CD14-positive monocyte (primary cell): ENCODE results near the gene FRZB. TPM values are rescaled to one million over a fixed set of nuclear protein-coding genes. Genes with fewer than 3 reads are reported as not detected.

ENCODE experiments used
- DNase-seq, 3 donors: peaks; one replicate each; pipeline ENCODE4 v3.0.0-alpha.2; 2011 to 2022
- H2AFZ ChIP-seq: 2 replicates; pipeline ENCODE4 v1.6.0; 2012; ENCODE audit warnings: mild to moderate bottlenecking, low read depth, low read length, inconsistent platforms; ENCODE audit not compliant: insufficient read depth, poor library complexity, severe bottlenecking
- H3K27ac ChIP-seq, 2 donors: 1 replicate in 1 of 2; 2 replicates in 1 of 2; pipeline ENCODE4 v1.5.1; 2012 to 2013; ENCODE audit warnings: low read length in 2 of 2, control low read depth in 1 of 2, inconsistent platforms in 1 of 2, low read depth in 1 of 2, mild to moderate bottlenecking in 1 of 2
- H3K27me3 ChIP-seq, 2 donors: one replicate each; pipeline versions ENCODE4 v1.6.0 to v1.6.1; 2011 to 2013; ENCODE audit warnings: low read length in 2 of 2; ENCODE audit not compliant: control insufficient read depth in 2 of 2, insufficient read depth in 2 of 2
- H3K36me3 ChIP-seq, 2 donors: replicated peaks in 1 of 2; 1 replicate in 1 of 2; 2 replicates in 1 of 2; pipeline versions ENCODE4 v1.5.1 to v1.6.1; 2012 to 2013; ENCODE audit warnings: low read length in 2 of 2, control low read depth in 1 of 2, inconsistent platforms in 1 of 2, mild to moderate bottlenecking in 1 of 2; ENCODE audit not compliant: insufficient read depth in 2 of 2, control insufficient read depth in 1 of 2
- H3K4me1 ChIP-seq, 2 donors: 1 replicate in 1 of 2; 2 replicates in 1 of 2; pipeline versions ENCODE4 v1.5.1 to v1.6.1; 2012 to 2013; ENCODE audit warnings: low read length in 2 of 2, control low read depth in 1 of 2, inconsistent platforms in 1 of 2, mild to moderate bottlenecking in 1 of 2, moderate library complexity in 1 of 2; ENCODE audit not compliant: insufficient read depth in 2 of 2, control insufficient read depth in 1 of 2
- H3K4me2 ChIP-seq: replicated peaks from 2 replicates; pipeline ENCODE3; 2012; ENCODE audit warnings: low read length, moderate library complexity, mild to moderate bottlenecking; ENCODE audit not compliant: poor library complexity, severe bottlenecking; ENCODE audit errors: extremely low read depth
- H3K4me3 ChIP-seq, 3 experiments: fragments of 200-600 bp in 1 of 3; sonication (generic) in 1 of 3; replicated peaks in 1 of 3; 1 replicate in 2 of 3; 2 replicates in 1 of 3; pipeline ENCODE4 v1.5.1; 2011 to 2013; ENCODE audit warnings: low read length in 3 of 3, mild to moderate bottlenecking in 3 of 3, control low read depth in 2 of 3, low read depth in 2 of 3, inconsistent platforms in 1 of 3, moderate library complexity in 1 of 3
- H3K79me2 ChIP-seq: 2 replicates; pipeline ENCODE4 v1.6.0; 2012; ENCODE audit warnings: mild to moderate bottlenecking, control low read depth, inconsistent platforms, low read length, moderate library complexity; ENCODE audit not compliant: insufficient read depth
- H3K9ac ChIP-seq: 2 replicates; pipeline ENCODE4 v1.6.0; 2017; ENCODE audit warnings: low read length, mild to moderate bottlenecking; ENCODE audit not compliant: insufficient read depth, poor library complexity, severe bottlenecking
- H3K9me3 ChIP-seq, 2 donors: replicated peaks in 1 of 2; 1 replicate in 1 of 2; 2 replicates in 1 of 2; pipeline versions ENCODE4 v1.5.1 to v1.6.1; 2012 to 2013; ENCODE audit warnings: low read length in 2 of 2, control low read depth in 1 of 2; ENCODE audit not compliant: control insufficient read depth in 1 of 2, insufficient read depth in 1 of 2
- H4K20me1 ChIP-seq: 2 replicates; pipeline ENCODE4 v1.6.0; 2012; ENCODE audit warnings: mild to moderate bottlenecking, low read length, control low read depth, moderate library complexity; ENCODE audit not compliant: insufficient read depth
- H3K27ac Mint-ChIP-seq, 7 donors: one replicate each; pipeline ENCODE4 v1.8.0; 2020; ENCODE audit warnings: mild to moderate bottlenecking in 7 of 7, mixed read lengths in 7 of 7, moderate library complexity in 6 of 7, inconsistent platforms in 2 of 7
- H3K27me3 Mint-ChIP-seq, 3 donors: one replicate each; pipeline ENCODE4 v1.8.0; 2021 to 2022; ENCODE audit warnings: low read depth in 3 of 3, mild to moderate bottlenecking in 3 of 3, mixed read lengths in 3 of 3, moderate library complexity in 3 of 3, inconsistent platforms in 1 of 3
- H3K36me3 Mint-ChIP-seq, 2 donors: one replicate each; pipeline ENCODE4 v1.8.0; 2020; ENCODE audit warnings: mixed read lengths in 2 of 2, inconsistent platforms in 1 of 2, mild to moderate bottlenecking in 1 of 2
- H3K4me1 Mint-ChIP-seq: one replicate; pipeline ENCODE4 v1.8.0; 2020; ENCODE audit warnings: mild to moderate bottlenecking, mixed read lengths
- H3K4me3 Mint-ChIP-seq, 2 donors: one replicate each; pipeline ENCODE4 v1.8.0; 2020; ENCODE audit warnings: mild to moderate bottlenecking in 2 of 2, mixed read lengths in 2 of 2, moderate library complexity in 1 of 2
- H3K9me3 Mint-ChIP-seq, 7 donors: one replicate each; pipeline ENCODE4 v1.8.0; 2020 to 2022; ENCODE audit warnings: mixed read lengths in 7 of 7, mild to moderate bottlenecking in 6 of 7, moderate library complexity in 6 of 7, inconsistent platforms in 2 of 7
- WGBS: methylation state at CpG from one replicate; pipeline ENCODE4 v1.1.5; 2013; ENCODE audit warnings: missing lambda C conversion rate; ENCODE audit not compliant: insufficient coverage; 5-methylcytosine and 5-hydroxymethylcytosine counted together
- intact Hi-C, 2 donors: fragments of 100-400 bp; cut with micrococcal nuclease; formaldehyde crosslinking; loops; one replicate each; pipeline versions ENCODE4 v1.15.0 to v1.15.1; 2023
- polyA plus RNA-seq, 3 donors: library from polyadenylated mRNA; depleted of rRNA in 1 of 3; unstranded in 2 of 3; stranded (reverse) in 1 of 3; fragments of 300-500 nt in 2 of 3; fragments of >200 nt in 1 of 3; fragmentation: Illumina TruSeq in 2 of 3; gene quantifications; 1 replicate in 2 of 3; 2 replicates in 1 of 3; pipeline ENCODE4 v1.2.3, GENCODE V29; 2012 to 2021
- TF ChIP-seq, protein P1 (sequence below): fragments of 200-600 bp; IDR thresholded peaks from one replicate; pipeline ENCODE4 v1.8.0; 2022; ENCODE audit warnings: antibody characterized with exemption, mild to moderate bottlenecking

The FRZB gene
- polyA plus RNA-seq, 3 donors: not detected

DNA sequence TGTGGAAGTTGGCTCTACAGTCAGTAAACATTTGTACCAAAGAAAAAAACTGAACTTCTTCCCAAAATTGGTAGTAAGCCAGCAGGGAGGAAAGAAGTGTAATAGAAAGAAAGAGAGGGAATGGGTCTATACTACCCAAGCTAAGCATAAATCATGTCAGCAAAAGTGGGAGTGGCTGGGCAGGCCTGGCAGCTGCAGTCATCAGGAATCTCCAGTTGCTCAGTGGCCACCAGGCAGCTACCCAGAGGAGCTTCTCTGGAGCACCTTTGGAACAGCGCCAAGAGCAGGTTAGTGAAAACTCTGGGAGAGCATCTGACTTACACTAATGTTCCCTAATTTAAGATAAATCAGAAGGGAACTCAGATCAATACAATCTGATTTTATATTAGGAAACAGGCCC is 14.3 kb downstream of the FRZB start:
- H3K4me2 ChIP-seq: no peak overlapping the region
- no peaks in the 10 kb centered on the region for H3K27me3 ChIP-seq
- no peak overlapping the region for H3K4me3 ChIP-seq
- no peak overlapping the region for H2AFZ ChIP-seq
- Mint-ChIP-seq H3K4me1 (no peaks in the 10 kb centered on the region), H3K4me3 (no peak overlapping the region), H3K27ac (no peak overlapping the region), H3K27me3 (peaks cover 0 to 5% (median 0%) of the 10 kb centered on the region in 3 donors), H3K36me3 (no peaks in the 10 kb centered on the region), H3K9me3 (peaks cover 0 to 6% (median 2%) of the 10 kb centered on the region in 7 donors)
- intact Hi-C loops: no loop called here
- DNase-seq: no peak
- TF ChIP-seq, protein P1, sequence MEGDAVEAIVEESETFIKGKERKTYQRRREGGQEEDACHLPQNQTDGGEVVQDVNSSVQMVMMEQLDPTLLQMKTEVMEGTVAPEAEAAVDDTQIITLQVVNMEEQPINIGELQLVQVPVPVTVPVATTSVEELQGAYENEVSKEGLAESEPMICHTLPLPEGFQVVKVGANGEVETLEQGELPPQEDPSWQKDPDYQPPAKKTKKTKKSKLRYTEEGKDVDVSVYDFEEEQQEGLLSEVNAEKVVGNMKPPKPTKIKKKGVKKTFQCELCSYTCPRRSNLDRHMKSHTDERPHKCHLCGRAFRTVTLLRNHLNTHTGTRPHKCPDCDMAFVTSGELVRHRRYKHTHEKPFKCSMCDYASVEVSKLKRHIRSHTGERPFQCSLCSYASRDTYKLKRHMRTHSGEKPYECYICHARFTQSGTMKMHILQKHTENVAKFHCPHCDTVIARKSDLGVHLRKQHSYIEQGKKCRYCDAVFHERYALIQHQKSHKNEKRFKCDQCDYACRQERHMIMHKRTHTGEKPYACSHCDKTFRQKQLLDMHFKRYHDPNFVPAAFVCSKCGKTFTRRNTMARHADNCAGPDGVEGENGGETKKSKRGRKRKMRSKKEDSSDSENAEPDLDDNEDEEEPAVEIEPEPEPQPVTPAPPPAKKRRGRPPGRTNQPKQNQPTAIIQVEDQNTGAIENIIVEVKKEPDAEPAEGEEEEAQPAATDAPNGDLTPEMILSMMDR: no peak
- no peaks in the 10 kb centered on the region for H3K4me1 ChIP-seq
- no peak overlapping the region for H3K9ac ChIP-seq
- no peaks in the 10 kb centered on the region for H3K79me2 ChIP-seq
- no peak overlapping the region for H3K27ac ChIP-seq
- no CpG with 5 or more reads among the region's 1 CpG for WGBS
- no peaks in the 10 kb centered on the region for H4K20me1 ChIP-seq
- no peaks in the 10 kb centered on the region for H3K9me3 ChIP-seq
- no peaks in the 10 kb centered on the region for H3K36me3 ChIP-seq

DNA sequence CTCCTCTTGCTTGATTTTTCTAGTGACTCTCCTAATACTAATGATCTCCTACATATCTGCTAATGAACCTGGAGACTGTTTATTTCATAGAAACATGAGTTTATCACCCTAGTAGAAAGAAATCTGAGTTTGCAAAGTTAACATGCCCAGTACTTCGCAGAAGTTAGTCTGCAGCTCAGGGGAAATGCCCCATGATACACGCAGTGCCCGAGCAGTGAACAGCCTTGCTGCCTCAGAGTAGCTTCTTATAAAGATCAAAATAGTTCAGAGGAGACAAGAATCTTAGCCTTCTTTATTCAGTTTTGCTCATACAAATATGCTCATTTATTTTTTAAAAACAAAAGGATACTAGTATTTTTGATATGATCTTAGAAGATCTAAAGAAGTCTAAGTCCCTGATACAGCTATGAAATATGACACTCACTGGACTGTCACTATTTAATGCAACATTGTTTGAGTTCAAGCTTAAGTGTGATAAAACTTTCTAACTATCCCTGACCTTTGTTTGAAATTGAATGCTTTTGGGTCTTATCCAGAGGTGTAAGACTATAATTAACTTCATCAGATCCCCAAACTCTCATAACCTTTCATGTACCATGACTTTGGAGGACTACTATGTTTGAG is 20.5 kb downstream of the FRZB start:
- intact Hi-C loops: no loop called here
- H3K36me3 Mint-ChIP-seq: no peaks in the 10 kb centered on the region
- H3K27ac ChIP-seq: no peak overlapping the region

More for the DNA sequence above, 20.5 kb downstream of the FRZB start:
- WGBS: no CpG with 5 or more reads among the region's 3 CpGs
- H3K9me3 Mint-ChIP-seq: peaks cover 0 to 4% (median 0%) of the 10 kb centered on the region in 7 donors
- no peak overlapping the region for H2AFZ ChIP-seq
- H3K4me1 ChIP-seq: no peaks in the 10 kb centered on the region
- H3K79me2 ChIP-seq: no peaks in the 10 kb centered on the region
- no peak overlapping the region for H3K4me3 ChIP-seq
- H3K4me1 Mint-ChIP-seq: no peaks in the 10 kb centered on the region
- DNase-seq: no peak
- TF ChIP-seq, protein P1: no peak
- H3K27me3 ChIP-seq: no peaks in the 10 kb centered on the region
- H3K27ac Mint-ChIP-seq: no peak overlapping the region
- no peaks in the 10 kb centered on the region for H3K36me3 ChIP-seq
- no peaks in the 10 kb centered on the region for H4K20me1 ChIP-seq
- H3K9ac ChIP-seq: no peak overlapping the region
- no peak overlapping the region for H3K4me2 ChIP-seq
- H3K4me3 Mint-ChIP-seq: no peak overlapping the region
- peaks cover 0 to 2% (median 2%) of the 10 kb centered on the region in 3 donors for H3K27me3 Mint-ChIP-seq
- no peaks in the 10 kb centered on the region for H3K9me3 ChIP-seq
